ENCODE results near the gene H2BK1.

The H2BK1 gene

DNA sequence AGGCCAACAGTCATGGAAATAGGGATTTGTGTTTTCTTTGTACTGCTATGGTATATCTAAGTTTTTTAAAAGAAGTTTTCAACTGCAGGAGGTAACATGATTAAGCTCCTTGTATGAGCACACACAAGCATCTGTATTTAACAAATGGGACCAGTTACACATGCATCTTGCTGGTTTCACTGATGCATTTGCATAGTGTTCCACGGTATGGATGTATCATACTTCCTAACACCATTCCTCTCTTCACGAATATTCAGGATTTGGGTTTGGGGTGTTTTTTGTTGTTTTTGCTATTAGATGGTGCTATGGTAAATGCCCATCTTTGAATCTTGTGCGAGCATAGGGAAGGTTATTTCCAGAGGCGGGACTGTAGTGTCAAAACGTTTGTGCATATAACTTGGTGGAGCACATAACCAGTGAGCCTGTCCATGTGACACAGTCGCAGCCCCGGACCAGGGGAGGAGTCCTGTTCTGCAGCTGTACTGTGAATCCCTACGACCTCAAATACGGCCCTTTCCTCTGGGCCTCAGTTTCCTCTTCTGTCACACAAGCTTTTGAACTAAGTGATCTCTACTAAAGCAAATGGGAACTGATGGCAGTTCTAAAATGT, 1.9 kb downstream of the H2BK1 start:
- DNase-seq: no peak
- in situ Hi-C loops (cut with MboI; ENCODE audit: low pct_unique_long_range_greater_than_20kb, low sequenced_read_pairs): no loop called here

DNA sequence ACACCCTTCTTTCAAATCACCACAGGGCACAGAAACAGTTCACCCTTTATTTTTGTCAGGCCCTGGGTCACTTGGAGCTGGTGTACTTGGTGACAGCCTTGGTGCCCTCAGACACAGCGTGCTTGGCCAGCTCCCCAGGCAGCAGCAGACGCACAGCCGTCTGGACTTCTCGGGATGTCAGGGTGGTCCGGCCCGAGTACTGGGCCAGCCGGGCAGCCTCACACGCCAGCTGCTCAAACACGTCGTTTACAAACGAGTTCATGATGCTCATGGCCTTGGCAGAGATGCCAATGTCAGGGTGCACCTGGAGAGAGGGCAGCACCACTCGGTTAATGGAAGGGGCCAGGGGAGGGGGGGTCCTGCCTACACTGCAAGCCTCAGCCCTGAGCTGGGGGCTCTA, 2.5 kb downstream of the H2BK1 start:
- in situ Hi-C loops (cut with MboI; ENCODE audit: low pct_unique_long_range_greater_than_20kb, low sequenced_read_pairs): no loop called here
- no peak for DNase-seq

DNA sequence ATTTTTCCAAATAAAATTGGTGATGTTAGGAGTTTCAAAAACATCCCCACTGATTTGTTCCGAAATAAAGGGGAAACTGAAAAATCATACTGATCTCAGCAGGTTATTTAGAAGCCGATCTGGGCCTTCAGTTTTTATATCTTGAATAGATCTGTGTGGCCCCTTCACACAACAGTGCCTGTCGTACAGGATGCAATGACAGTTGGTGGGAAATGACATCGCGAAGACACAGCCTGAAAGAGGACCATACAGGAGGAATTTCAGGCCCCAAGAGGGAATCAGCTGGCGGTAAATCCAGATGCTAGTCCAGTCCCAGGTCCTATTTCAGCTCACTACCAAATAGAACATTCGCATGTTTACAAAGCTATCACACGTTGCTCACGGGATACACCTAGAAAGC, 3.0 kb downstream of the H2BK1 start:
- in situ Hi-C loops (cut with MboI; ENCODE audit: low pct_unique_long_range_greater_than_20kb, low sequenced_read_pairs): no loop called here
- DNase-seq: no peak

DNA sequence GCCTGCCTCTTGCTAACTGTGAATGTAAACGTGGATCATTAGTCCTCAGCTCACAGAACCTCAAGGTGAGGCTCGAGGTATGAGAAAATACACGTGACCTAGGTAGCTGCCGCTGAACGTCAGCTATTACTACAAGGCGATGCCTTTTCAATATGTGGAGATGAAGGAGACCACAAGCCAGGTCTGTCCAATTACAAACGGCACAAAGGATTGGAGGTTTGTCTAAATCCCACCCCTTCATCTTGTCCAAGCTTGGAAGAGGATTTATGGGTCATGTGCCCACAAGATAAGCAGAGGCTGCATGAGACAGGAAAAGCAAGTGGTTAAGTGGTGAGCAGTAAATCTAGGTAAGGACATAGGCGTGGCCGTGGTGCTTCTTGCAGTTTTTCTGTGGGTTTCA, 3.4 kb downstream of the H2BK1 start:
- in situ Hi-C loops (cut with MboI; ENCODE audit: low pct_unique_long_range_greater_than_20kb, low sequenced_read_pairs): no loop called here
- peak; percentile 89 for DNase-seq

DNA sequence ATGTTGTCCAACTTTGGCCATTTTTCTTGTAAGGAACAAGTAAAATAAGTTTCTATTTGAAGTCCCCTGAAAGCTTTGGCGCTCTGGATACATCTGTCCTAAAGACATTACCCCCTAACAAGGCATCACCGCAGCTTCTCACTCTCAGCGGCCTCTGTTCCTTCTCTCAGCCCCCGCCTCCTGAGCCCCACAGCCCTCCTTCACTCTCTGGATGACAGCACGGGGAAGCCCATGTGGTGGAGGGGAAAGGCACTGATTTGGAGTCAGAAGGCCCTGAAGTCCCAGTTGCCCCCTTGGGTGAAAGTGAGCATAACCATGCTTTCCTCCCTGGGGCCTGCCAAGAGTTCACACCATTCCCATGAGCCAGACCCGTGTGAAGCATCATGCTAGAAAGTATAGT, 4.6 kb downstream of the H2BK1 start:
- no peak for DNase-seq
- in situ Hi-C loops (cut with MboI; ENCODE audit: low pct_unique_long_range_greater_than_20kb, low sequenced_read_pairs): no loop called here

DNA sequence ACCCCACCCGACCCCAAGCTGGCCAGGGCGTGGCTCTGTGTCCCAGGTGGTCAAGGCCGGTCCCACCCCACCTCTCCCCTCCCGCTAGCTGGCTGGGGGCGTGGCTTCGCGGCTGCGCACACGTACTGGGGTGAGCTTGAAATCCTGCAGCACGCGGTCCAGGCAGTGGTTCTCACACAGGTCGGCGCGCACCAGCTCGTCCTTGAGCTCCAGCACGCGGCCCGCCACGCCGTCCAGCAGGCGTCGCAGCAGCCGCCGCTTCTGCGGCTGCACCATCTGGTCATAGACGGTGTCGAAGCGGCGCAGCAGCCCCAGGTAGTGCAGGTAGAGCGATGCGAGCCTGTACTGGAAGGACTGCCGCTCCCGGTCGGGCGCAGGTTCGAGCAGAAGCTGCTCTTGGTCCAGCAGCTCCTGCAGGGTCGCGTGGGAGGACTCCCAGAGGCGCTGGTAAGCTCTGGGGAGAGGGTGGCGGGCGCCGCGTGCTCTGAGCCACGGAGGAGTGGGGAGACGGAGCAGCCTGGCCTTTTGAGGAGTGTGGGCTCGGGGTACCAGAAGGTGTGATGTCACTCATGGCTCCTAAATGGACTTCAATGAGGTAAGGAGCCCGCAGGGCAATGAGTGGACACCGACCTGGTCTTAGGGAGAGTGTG, 5.8 kb downstream of the H2BK1 start:
- DNase-seq: no peak
- in situ Hi-C loops (cut with MboI; ENCODE audit: low pct_unique_long_range_greater_than_20kb, low sequenced_read_pairs): no loop called here

DNA sequence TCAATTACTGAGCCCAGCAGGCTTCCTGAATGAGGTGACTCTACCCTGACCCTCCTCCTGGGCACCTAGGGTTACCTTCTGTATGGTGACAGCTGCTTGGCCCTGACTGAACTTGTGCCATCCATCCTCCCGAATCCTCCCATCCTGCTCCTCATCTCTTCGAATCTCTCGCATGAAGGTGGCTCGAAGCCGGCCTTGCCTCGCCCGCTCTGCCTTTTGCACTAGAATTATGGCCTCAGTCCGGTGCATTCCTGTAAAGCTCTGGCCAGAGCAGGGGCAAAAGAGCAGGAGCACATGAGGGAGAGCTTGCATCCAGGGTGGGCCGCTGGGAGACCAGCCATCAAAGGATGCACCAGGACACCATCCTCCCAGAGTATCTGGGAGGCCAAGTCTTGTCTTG, 7.5 kb downstream of the H2BK1 start:
- DNase-seq: no peak
- in situ Hi-C loops (cut with MboI; ENCODE audit: low pct_unique_long_range_greater_than_20kb, low sequenced_read_pairs): no loop called here

DNA sequence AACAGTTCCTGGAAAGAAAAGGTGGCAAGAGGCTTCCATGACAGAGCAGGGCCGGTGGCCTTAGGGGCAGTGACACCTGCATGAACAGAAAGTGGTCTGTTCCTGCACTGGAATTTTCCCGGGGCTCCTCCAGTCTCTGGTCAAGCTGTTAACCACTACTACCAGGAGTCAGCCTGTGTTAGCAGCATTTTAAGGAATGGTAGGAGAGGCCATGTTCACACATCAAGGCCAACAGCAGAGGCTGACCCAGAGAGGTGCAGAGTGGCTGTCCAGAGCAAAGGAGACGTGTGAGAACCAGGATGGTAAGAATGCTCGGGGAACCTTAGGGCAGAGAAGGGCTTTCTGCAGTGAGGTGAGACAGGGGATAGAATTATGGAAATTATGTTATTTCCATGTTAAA, 8.5 kb downstream of the H2BK1 start:
- in situ Hi-C loops (cut with MboI; ENCODE audit: low pct_unique_long_range_greater_than_20kb, low sequenced_read_pairs): no loop called here
- no peak for DNase-seq

DNA sequence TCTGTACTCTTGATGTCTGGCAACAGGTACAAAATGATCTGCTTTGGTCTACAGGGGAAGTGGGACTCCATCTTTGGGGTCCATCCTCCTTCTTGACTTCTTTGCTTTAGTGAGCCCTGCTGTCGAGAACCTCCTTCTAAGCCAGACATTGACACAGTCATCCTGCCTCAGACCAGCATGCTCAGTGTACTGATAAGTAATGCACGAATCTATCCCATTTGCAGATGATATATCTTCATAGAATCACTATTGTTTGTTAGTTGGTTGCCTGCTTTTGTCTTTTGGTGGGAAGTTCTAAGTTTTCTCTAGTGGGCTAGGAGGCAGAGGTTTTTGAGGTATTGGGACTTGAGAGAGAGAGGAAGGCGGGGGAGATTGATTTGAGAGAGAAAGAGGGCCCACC, 8.9 kb downstream of the H2BK1 start:
- DNase-seq: no peak
- in situ Hi-C loops (cut with MboI; ENCODE audit: low pct_unique_long_range_greater_than_20kb, low sequenced_read_pairs): no loop called here

DNA sequence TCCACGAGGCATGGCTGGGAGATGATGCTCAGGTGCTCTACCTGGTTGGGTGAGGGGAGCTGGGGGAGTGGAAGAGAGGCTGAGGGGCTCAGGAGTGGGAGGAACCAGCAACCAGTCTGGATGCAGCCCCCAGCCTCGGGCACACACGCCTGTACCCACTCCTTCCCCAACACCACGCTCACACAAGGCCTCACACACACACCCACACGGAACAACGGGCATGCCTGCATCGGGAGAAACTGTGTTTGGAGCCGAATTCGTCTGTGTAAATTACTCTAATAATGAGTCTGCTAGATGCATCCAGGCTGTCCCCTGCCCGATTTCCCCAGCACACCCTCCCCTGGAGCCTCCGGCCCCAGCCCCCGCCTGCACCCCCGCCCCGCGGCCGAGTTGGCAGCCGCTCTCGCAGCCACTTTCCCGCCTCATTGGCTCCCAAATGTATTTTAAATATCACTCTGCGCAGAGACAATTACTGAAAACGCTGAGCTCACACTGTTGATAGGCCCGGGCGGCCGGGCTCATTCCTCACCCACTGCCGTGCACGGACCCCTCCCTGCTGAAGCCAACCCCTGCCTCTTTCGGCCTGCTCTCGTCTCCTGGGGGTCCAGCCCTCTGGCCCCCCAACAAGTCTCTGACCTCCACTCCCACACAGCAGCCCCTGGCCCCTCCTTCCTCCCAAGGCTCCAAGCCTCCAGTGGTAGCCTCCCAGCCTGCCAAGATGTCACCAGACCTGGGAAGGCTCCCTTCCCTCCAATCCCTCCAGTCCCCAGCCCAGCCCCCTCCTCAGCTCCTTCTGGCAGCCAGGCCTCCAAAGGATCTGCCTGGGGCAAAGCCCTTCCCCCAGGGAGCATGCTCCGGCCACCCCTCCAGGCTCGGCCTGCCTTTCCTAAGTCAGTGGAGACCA, 11.1 kb downstream of the H2BK1 start:
- DNase-seq: no peak
- in situ Hi-C loops (cut with MboI; ENCODE audit: low pct_unique_long_range_greater_than_20kb, low sequenced_read_pairs): no loop called here

DNA sequence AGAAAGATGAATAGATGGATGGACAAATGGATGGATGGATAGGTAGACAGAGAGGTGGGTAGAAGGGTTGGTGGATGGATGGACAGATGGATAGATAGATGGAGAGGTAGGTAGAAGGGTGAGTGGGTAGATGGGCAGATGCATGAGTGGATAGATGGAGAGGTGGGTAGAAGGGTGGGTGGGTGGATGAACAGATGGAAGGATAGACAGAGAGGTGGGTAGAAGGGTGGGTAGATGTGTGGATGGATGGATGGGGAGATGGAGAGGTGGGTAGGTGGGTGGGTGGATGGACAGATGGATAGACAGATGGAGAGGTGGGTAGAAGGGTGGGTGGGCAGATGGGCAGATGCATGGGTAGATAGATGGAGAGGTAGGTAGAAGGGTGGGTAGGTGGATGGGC, 12.4 kb downstream of the H2BK1 start:
- DNase-seq: no peak
- in situ Hi-C loops (cut with MboI; ENCODE audit: low pct_unique_long_range_greater_than_20kb, low sequenced_read_pairs): no loop called here

DNA sequence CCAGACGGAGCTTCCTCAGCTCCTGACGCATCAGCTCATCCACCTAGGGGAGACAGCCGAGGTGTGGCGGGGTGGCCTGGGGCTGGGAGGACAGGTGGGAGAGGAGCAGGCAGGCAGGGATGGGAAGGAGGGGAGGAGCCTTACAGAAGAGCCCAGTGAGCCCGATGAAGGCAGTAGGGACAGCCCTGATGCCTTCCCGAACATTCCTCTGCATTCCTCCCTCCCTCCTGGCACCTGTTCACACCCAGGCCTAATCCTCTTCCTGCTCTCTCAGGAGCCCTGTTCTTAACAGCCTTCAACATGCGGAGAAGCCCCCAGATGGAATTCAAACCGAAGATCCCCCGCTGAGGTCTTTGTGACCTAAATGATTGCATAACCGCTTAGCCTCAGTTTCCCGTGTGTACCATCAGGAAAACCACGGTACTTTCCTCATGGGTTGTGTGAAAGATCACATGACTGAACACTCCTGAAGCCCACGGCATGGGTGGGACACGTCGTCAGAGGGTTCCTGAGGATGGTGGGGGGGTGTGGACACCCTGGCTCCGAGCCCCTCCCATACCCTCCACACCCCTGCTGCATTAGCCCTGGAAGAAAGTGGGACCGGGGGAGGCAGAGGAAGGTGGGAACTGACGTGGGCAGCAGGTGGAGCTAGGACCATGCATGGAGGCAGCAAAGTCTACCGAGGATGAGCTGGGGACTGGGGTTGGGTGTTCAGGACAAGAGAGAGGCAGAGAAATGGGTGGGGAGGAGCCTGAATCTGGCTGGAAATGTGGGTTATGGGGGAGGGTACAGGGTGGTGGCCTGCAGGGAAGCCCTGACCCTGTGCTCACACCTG, 14.5 kb downstream of the H2BK1 start:
- in situ Hi-C loops (cut with MboI; ENCODE audit: low pct_unique_long_range_greater_than_20kb, low sequenced_read_pairs): no loop called here

DNA sequence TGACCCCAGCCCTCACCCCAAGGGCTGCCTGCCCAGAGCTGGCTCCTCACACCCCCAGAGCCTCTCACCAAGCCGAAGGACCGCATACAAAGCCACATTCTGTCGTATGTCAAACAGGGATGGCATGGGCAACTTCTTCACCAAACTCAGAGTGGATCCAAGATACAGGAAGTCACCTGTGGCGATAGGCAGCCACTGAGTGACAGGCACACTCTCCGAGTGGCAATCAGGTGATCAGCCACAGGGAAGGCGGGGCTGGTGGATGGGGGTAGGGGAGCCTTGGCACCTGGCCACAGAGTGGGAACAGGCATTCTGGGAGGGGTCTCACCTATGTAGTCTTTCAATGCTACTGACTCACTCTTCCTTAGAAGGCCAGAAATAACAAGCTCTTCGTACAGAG, 16.1 kb downstream of the H2BK1 start:
- no peak for DNase-seq
- in situ Hi-C loops (cut with MboI; ENCODE audit: low pct_unique_long_range_greater_than_20kb, low sequenced_read_pairs): no loop called here

More for the DNA sequence above, 14.5 kb downstream of the H2BK1 start:
- DNase-seq: no peak

DNA sequence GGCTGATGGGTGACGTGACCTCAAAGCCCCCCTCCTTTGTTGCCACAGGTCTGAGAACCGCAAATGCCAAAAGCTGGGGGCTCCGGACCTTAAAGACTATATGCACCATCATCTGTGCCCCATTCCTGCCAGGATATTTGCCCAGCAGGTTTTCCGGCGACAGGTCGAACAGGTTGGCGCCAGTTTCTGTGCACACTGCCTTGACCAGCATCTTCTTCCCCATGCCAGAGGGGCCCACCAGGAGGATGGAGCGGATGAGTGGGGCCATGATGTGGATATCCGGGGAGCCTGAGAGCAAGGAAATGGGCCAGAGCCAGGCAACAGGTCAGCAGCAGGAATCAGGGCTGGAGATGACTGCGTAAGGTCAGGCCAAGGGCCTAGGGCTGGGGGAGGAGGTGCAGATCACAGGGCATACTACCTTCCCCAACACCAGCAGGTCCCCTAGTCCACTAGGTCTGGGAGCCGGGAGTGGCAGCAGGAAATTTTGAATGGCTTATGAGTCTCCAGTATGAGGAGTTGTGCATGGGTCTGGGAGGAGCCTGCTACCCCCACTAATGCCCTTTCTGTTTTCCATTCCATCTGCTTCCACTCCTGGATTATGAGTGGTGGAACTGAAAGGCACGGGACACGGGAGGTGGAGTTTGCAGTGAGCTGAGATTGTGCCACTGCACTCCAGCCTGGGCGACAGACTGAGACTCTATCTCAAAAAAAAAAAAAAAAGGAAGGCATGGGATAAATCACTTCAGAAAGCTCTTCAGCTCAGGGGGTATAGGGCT, 16.9 kb downstream of the H2BK1 start:
- in situ Hi-C loops (cut with MboI; ENCODE audit: low pct_unique_long_range_greater_than_20kb, low sequenced_read_pairs): no loop called here

DNA sequence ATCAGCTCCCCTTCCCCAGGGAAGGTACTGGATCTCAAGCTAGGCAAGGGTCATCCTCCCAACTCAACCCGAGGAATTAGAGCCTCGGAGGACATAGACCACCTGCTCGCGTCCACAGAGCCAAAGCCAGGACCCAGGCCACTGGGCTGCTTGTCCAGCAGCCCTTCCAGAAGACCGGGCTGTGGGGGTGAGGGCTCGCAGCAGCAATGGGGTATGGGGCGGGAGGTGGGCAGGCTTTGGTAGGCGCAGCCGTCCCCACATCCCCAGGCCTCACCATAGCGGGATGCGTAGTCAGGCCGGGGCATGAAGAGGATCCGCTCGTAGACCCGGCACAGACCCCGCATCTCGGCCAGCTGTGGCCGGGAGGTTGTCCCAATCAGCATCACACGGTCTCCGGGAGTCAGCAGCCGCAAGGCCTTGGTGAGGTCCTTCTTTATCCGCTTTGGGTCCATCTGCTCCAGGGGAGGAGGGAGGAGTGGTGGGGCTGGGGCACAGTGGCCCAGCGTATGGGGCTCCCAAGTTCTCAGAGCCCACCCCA, 18.2 kb downstream of the H2BK1 start:
- no peak for DNase-seq
- in situ Hi-C loops (cut with MboI; ENCODE audit: low pct_unique_long_range_greater_than_20kb, low sequenced_read_pairs): no loop called here

More for the DNA sequence above, 16.9 kb downstream of the H2BK1 start:
- no peak for DNase-seq

DNA sequence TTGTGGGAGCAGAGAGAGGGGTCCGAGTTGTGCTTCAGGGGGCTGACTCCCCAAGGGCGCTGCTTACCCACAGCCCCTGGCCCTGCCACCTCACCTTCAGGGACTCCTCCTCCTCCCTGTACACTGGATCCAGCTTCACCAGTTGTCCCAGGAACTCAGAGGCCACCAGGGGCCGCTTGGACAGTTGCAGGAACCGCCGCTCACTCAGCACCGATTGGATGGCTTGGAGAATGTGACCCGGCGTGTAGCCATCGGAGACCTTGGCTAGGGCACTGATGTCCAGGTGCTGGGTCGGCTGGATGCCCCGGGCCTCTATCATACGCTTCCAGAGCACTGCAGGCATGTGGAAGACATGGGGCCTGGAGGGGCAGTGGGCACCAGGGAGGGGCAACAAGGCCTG, 18.7 kb downstream of the H2BK1 start:
- in situ Hi-C loops (cut with MboI; ENCODE audit: low pct_unique_long_range_greater_than_20kb, low sequenced_read_pairs): no loop called here
- no peak for DNase-seq

DNA sequence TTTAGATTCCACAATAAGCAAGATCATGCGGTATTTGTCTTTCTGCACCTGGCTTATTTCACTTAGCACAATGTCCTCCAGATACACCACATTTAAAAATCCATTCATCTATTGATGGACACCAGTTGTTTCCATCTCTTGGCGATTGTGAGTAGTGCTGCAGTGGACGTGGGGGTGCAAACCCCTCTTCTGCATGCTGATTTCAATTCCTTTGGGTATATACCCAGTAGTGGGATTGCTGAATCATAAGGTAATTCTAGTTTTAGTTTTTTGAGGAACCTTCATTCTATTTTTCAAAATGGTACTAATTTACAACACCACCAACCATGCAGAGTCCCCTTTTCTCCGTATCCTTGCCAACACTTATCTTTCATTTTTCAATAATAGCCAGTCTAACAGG, 21.2 kb downstream of the H2BK1 start:
- in situ Hi-C loops (cut with MboI; ENCODE audit: low pct_unique_long_range_greater_than_20kb, low sequenced_read_pairs): no loop called here
- no peak for DNase-seq

DNA sequence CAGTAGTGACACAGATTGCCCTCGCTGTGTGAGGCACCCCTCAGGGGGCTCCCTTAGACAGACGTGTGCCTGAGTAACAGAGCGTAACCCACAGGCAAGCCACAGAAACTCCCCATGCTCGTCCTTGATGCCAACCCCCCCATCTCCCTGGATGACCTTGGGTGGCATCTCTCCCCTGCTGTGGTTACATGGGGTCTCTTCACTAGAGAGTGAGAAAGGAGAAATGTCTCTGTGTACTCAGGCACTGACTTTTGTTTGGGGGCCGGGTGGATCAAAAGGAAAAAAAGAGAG, 22.1 kb downstream of the H2BK1 start:
- DNase-seq: no peak
- in situ Hi-C loops (cut with MboI; ENCODE audit: low pct_unique_long_range_greater_than_20kb, low sequenced_read_pairs): no loop called here
